Left lobe of liver (tissue), 2 donors: ENCODE results near the gene SLC6A7. TPM values are rescaled to one million over a fixed set of nuclear protein-coding genes. Genes with fewer than 3 reads are reported as not detected.

Experiments
- ATAC-seq: fragments of 200-7000 bp; cut with Tn5 transposase; one replicate; pipeline ENCODE4 v1.9.1; 2020; ENCODE audit warnings: mild to moderate bottlenecking, moderate library complexity
- DNase-seq: peaks from one replicate; pipeline ENCODE4 v3.0.0-alpha.2; 2020; ENCODE audit warnings: low spot score
- total RNA-seq: library from RNA; stranded (reverse); gene quantifications from one replicate; pipeline ENCODE4 v1.2.1, GENCODE V29; 2021
- donor health status: DM: no; HTN: no; CAD: no; lungs with moderate emphysema.
- donor health status: DM: no; HTN: yes; CAD: no.

The SLC6A7 gene
- total RNA-seq, 1 donor from 2014 or later: not detected

DNA sequence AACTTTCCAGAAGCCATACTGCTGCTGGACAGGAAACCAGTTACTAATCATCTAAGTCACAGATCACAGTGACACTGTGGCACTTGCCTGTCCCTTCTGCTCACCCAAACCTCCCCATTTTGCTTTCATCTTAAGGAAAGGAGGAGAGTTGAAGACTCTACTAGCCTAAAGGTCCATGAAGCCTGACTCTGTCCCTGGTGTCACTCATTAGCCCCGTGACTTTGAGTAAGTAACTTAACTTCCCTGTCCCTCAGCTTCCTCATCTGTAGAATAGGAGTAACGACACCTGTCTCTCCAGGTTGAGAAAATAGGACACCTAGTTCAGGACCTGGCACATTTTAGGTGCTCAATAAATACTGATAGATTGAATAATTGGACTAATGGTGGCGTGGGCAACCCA is 536 bp upstream of the SLC6A7 start:
- DNase-seq: no peak
- ATAC-seq: no peak

DNA sequence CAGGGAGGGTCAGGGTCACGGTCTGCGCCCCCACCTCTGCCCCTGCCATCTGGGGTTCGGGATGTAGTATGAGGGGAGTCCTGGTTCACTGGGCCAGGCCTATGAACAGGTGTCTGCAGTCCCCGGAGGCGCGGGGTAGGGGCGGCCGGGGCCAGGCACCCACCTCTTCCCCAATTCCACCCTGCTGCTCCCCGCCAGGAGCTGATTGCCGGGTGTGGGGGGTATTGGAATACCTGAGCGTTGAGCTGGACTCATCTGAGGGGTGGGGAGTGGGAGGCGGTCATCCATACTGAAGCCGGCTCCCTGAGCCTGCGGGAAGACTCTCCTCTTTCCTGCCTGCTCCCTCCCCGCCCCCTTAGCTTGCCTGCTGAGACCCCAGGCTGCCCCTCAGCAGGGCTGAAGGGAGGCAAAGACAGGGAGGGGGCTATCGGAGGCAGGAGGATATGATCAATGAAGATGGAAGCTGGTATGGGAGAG is 679 bp downstream of the SLC6A7 start:
- ATAC-seq (no peak), DNase-seq (no peak)

DNA sequence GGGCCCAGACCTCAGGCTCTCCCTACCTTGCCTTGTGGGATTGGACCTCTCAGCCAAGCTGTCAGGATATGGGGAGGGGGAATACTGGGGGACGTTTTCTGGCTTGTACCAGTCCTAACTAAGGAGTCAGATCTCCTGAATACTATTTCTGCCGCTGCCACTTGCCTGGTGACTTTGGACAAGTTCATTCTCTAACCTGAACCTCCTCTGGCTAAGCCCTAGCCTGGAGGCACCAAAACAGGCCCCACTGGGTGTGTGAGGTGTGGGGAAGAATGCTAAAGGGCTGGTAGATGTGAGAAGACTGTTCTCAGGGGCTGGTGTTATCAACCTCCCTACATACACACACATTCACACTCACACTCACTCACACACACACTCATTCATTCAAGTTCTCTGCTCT is 1.1 kb downstream of the SLC6A7 start:
- DNase-seq: no peak
- no peak for ATAC-seq

DNA sequence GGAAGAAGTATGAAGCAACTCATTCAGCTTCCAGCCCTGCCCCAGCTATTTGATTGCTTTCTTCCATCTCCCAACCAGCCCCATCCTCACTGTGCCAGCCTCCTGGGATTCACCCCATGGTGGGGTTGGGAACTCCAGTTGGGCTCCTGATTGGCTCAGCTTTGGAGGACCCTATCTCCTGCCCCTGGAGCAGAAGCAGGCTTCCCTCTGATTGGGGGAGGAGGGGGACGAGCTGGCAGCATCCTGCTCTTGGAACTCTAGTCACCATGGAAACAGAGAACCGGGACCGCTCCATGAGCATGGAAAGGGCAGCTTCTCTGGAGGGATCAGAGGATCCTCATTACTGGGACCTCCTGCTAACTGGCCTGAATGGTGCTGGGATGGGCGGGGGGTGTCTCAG is 2.6 kb downstream of the SLC6A7 start:
- no peak for DNase-seq
- ATAC-seq: no peak

DNA sequence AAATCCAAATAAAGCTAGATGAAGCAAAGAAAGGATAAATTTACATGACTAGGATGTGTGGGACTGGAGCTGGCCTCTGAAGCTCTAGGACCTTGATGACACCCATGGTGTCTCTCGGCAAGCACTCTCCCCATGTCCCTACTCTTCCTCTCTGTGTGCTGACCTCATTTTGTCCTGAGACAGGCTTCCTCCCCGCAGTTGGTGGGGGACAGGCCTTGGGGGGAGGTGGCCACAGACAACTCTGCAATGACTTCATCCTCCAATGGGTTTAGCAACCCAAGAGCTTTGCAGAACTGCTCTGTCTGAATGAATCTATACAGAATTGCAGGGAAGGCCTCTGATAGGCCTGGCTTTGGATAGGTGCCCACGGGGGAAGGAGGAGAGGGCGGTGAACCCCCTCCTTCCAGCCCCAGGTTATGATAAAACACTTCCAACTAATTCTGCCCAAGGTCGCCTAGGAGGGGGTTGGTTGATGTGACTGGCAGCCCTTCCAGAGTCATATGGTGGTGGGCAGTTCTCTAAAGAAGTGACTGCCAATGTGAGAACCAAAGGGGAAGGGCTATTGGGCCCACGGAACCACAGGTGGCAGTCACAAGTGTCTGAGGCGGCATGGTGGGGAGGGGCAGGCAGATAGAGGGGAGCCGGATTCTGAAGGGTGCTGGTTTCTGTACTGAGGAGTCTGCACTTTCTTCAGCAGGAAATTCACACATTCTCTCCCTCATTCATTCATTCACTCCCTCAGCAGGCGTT is 6.0 kb downstream of the SLC6A7 start:
- no peak for DNase-seq
- no peak for ATAC-seq

DNA sequence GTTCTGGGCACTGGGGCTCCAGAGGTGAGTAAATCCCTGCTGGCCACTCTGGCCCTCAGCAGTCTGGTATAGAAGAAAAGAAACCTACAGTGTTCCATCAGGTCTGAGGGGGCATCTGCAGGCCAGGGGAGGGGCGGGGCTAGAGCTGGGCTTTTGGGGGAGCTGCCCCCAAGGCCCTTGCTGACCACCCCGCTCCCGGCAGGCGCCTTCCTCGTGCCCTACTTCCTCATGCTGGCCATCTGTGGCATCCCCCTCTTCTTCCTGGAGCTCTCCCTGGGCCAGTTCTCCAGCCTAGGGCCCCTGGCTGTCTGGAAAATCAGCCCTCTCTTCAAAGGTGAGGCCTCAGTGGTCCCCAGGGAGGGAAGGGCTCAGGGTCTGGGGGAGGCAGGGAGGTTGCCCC is 6.7 kb downstream of the SLC6A7 start:
- ATAC-seq: no peak
- DNase-seq: no peak

DNA sequence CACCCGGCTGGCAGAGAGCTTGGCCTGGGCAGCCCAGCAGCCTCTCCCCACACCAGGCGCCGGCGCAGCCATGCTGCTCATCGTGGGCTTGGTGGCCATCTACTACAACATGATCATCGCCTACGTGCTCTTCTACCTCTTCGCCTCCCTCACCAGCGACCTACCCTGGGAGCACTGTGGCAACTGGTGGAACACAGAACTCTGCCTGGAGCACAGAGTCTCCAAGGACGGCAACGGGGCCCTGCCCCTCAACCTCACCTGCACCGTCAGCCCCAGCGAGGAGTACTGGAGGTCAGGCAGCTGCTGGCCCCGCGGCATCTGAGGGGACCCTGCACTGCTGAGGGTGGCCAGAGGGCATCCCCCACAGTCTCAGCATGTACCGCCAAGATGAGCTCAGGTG is 7.1 kb downstream of the SLC6A7 start:
- no peak for ATAC-seq

DNA sequence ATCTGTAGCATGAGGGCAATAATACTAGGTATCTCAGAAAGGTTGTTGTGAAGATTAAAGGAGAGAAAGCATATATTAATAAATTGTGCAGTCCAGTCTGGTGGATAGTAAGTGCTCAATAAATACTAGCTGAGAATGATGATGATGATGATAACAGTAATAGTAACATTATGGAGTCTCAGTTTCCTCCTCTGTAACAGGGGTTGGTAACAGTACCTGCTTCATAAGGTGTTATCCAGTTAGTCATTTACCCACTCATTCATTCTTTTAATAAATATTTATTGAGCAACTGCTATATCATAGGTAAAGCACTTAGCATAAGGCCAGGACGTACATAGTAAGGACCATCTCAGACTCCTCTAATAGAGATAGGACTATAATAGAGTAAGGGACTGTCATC is 7.6 kb downstream of the SLC6A7 start:
- ATAC-seq (no peak), DNase-seq (no peak)

More for the DNA sequence above, 7.1 kb downstream of the SLC6A7 start:
- DNase-seq: no peak

DNA sequence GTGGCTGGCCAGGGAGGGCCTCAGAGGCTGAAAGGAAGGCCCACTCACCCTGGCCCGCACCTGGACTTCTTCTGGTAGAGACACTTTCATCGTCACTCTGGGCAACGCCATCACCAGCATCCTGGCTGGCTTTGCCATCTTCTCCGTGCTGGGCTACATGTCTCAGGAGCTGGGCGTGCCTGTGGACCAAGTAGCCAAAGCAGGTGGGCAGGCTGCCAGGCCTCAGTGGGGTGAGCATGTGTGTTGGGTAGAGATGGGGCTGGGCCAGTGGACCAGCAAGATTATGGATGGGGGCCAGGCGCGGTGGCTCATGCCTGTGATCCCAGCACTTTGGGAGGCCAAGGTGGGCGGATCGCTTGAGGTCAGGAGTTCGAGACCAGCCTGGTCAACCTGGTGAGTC is 12.6 kb downstream of the SLC6A7 start:
- DNase-seq (no peak), ATAC-seq (no peak)

DNA sequence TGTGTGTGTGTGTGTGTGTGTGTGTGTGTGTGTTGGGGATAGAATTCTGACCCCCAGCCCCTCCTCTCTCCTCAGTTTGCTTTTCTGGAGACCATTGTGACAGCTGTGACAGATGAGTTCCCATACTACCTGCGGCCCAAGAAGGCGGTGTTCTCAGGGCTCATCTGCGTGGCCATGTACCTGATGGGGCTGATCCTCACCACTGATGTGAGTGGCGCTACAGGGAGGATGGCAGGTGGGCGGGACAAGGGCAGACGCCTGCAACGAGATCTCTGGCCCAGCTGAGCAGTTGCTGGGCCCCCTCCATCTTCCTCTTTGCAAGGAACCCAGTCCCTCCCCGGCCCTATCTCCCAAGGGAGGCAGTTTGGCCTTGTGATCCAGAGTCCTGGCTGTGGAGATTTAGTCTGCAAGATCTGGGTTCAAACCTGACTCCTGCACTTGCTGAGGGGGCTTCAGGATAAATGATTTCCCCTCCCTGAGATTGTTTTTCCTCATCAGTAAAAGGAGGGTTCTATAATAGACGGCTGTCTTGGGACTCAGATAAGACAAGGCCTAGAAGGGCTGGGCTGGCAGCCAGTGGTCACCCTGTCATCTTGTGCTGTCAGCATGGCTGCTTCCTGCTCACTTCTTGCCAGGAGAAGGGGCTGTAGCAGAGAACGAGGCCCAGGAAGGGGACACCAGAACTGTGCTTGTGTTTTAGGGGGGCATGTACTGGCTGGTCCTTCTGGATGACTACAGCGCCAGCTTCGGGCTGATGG is 14.1 kb downstream of the SLC6A7 start:
- ATAC-seq: no peak
- no peak for DNase-seq

DNA sequence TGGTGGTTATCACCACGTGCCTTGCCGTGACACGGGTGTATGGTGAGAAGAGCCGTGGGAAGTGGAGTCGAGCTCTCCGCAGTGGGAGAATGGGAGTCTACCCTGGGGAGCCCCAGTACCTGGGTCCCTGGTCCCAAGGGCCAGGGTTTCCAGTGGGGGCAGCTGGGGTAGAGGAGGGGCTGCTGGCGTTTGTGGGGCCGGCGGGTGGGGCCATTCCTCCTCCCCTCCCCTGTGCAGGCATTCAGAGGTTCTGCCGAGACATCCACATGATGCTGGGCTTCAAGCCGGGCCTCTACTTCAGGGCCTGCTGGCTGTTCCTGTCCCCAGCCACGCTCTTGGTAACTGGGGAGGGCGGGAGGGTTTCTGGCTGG is 14.7 kb downstream of the SLC6A7 start:
- DNase-seq: no peak

DNA sequence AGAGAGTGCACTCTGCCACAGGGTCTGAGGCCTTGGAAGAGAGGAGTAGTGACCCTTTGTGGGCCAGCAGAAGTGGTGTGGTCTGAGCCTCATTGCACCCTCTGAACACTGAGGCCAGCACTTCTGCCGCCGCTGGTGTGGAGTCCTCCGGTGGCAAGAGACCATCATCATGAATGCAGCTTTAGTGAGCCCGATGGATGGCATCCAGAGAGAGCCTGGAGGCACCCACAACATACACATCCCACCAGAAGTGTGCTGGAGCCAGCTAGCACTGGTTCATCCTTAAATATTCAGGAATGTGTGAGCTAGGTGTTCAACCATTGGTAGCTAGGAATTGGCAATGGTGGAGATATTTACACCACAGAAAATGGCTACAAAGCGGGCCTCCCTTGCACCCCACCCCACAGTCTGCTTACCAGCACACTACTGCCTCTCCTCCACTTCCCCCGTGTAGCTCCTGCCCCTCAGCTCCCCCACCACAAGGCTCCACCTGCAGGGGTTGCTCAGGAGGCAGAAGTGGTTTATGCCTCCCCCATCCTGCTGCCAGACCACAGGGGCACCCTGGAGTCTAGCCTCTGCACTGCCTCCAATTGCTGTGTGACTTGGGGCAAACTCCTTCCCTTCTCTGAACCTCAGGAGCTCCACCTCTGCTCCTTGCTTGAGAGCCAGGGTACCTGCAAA is 16.4 kb downstream of the SLC6A7 start:
- DNase-seq (no peak), ATAC-seq (no peak)

More for the DNA sequence above, 14.7 kb downstream of the SLC6A7 start:
- ATAC-seq: no peak

DNA sequence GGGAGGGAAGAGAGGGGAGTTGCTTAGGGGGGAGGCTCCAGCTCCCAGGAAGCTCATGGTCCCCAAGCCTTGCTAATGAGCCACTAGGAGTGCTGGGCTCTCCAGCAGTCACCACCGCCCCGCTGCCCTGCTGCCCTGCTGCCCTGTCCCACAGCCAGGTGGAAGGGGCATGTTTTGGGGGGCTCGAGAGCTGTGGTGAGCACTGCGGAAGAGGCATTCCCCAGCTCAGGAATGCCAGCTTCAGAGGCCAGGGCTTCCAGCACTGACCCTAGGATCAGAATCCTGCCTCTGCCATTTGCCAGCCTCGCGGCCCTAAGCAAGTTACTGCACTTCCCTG is 16.9 kb downstream of the SLC6A7 start:
- no peak for DNase-seq
- no peak for ATAC-seq

DNA sequence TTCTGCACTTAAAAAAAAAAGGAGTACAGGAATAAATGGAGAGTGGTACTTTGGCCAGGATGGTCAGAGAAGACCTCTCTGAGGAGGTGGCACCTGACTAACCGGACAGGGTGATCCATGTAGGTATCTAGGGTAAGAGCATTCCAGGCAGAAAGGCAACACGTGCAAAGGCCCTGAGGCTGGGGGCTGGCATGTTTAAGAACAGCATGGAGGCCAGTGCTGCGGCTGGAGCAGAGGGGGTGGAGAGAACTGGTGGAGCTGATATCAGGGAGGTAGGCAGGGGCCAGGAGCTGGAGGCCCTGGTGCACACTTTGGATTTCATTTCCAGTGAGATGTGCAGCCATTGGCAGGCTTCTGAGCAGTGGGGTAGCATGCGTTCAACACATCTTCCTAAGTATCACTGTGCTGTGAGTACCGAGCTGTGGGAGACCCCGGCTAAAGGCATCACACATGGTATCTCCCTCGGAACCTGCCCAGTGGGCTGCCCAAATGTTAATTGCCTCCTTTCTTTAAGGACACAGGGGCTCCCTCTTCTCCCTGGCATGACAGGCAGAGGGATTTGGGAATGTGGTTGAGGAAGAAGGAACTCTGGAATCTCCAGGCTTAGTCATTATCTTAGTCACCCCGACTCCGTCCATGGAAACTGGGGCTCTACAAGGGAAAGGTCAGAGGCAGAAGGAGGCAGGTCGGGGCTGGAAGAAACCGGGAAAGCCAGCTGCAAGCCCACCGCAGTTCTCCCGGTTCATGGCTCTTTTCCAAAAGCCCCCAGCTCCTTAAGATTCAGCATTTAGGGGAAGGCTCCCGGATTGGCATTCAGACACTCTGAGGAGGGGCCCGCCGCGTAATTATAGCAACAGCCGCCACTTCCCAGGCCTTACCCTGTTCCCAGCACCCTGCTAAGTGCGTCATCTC is 18.6 kb downstream of the SLC6A7 start:
- DNase-seq: no peak
- ATAC-seq: no peak

DNA sequence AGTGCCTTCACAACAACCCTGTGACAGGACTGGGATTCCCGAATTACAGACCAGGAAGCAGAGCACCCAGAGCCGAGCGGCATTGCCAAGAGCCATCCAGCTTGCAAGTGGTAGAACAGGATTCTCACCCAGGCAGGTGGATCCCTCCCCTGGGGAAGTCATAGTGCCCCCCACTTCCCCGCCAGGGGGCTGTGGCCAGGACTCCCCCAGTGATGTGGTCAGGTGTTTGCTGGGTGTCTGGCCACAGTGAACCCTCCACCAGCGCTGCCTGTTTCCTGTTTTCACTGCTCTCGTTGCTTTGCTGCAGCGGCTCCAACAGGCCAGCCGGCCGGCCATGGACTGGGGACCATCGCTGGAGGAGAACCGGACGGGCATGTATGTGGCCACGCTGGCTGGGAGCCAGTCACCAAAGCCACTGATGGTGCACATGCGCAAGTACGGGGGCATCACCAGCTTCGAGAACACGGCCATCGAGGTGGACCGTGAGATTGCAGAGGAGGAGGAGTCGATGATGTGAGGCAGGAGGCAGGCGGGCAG is 19.3 kb downstream of the SLC6A7 start:
- DNase-seq: no peak
- ATAC-seq: peak; percentile 32

DNA sequence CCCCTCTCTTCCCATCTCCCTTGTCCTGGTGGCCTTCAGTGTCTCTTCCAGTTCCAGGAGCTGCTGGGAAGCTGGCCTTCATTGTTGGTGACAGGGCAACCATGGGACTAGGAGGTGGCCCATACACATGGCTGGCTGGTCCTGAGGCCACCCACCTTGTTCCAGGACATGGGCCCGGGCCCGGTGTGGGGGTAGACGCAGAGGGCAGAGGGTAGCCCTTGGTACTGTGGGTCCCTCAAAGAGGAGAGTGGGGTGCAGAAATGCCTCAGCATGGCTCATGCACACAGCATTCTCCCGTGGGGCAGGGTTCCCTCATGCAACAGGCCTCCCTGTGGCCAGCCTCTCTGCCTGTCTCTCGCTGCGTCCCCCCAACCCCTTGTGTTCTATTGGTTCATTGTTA is 20.8 kb downstream of the SLC6A7 start:
- ATAC-seq: no peak
- DNase-seq: no peak

DNA sequence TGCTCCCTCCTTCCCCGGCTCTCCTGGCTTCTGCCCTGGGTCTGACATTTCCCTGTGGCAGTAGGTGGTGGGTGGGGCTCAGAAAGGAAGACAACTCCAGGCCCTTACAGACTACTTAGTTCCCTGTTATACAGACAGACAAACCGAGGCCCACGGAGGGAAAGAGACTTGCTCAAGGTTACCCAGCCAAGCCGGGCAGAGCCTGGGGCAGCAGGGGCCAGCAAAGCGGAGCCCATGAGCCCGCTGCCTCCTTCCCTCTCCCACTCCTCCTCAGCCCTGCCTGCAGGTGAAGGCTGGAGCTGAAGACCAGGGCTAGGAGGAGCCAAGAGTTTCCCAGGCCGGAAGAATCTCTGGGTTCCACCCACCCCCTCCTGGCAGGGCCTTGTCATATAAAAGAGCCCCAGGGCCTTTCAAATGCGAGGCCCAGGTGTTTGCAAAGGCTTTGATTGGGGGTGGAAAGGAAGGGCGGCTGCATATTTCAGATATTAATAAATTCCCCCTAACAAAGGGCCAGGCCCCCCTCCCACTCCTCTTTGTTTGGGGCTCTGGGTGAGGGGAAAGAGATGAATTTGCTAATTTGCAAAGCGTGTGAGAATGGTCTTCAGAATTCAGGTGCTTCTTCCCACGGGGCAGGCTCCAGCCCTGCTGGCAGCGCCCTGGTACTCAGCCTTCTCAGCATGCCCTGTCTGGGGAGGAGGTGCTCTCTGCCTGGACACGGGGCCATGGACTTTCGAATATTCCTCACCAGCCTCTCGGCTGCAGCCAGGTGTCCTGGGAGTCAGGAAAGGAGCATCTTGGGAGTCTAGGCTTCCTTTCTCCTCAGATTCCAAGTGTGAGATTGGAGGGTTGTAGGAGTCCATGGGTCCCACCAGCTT is 21.5 kb downstream of the SLC6A7 start:
- ATAC-seq: no peak

DNA sequence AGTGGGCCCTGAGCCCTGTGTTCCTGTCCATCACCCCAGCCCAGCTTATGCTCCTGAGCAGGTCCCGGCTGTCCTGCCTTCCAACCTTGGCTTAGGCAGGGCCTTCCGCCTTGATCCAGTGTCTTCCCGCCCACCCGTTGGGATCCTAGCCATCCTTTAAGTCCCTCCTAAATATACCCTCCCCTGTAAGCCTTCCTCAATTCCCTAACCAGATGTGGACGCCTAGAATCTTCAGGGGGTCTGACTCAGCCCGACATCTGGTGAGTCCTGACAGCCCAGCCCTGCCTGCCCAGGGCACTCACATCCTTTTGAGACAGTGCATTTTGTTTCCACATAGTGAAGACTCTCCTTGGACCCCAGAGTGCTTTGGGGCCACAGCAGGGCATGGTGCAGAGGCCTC is 23.7 kb downstream of the SLC6A7 start:
- ATAC-seq (no peak), DNase-seq (no peak)

More for the DNA sequence above, 21.5 kb downstream of the SLC6A7 start:
- no peak for DNase-seq

DNA sequence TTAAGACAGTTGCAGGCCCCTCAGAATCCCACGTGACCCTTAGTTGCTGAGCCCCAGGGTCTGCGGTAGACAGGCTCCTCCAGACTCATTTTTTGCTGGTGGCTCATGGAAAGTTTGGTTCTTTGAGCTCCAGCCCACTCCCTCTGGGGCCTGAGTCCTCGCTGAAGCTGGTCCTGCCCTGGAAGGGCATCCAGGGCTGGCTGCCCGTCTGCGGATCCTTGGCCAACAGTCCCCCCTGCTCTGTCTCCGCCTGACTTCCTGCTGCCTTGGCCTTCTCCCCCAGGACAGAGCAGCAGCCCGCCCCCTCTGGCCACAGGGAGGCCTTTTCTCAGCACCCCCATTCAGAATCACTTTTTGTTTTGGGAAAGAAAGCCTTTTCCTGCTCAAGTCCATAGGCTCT is 24.4 kb downstream of the SLC6A7 start:
- DNase-seq: no peak
- ATAC-seq: no peak
